HEK293 (cell line): ENCODE results near the gene ETV6.

Experiments
- CTCF ChIA-PET: fragments of 350-600 bp; formaldehyde crosslinking; extraction: SDS; loops from one replicate; lab custom pipeline; 2021; ENCODE audit warnings: antibody characterized with exemption; lab: Yijun Ruan, JAX
- POLR2A ChIA-PET: fragments of 300-600 bp; formaldehyde crosslinking; extraction: SDS; loops from one replicate; lab custom pipeline; 2020; ENCODE audit warnings: antibody characterized with exemption, inconsistent platforms; lab: Yijun Ruan, JAX
- H3K27ac ChIP-seq: fragments of 200-500 bp; sonication (Bioruptor generic); 2 replicates; pipeline ENCODE4 v1.5.1; 2014; ENCODE audit warnings: low read depth, low read length, control low read depth, inconsistent platforms; ENCODE audit errors: extremely low read depth
- H3K36me3 ChIP-seq, 2 experiments: fragments of 200-500 bp in 1 of 2; sonication (Bioruptor generic) in 1 of 2; 1 replicate in 1 of 2; 2 replicates in 1 of 2; pipeline ENCODE4 v1.5.1; 2014 to 2017; ENCODE audit warnings: inconsistent platforms in 2 of 2, low read length in 2 of 2; ENCODE audit not compliant: control insufficient read depth in 2 of 2, insufficient read depth in 1 of 2
- H3K4me1 ChIP-seq: fragments of 200-500 bp; sonication (Bioruptor generic); 2 replicates; pipeline ENCODE4 v1.5.1; 2014; ENCODE audit warnings: mild to moderate bottlenecking, low read length, inconsistent platforms; ENCODE audit not compliant: control insufficient read depth, insufficient read depth
- H3K4me3 ChIP-seq: 2 replicates; pipeline ENCODE4 v1.5.1; 2011; ENCODE audit warnings: low read depth, mild to moderate bottlenecking, control low read depth, low read length, moderate library complexity
- H3K9me3 ChIP-seq: fragments of 200-500 bp; sonication (Bioruptor generic); 2 replicates; pipeline ENCODE4 v1.5.1; 2014; ENCODE audit warnings: low read depth, low read length, inconsistent platforms; ENCODE audit not compliant: control insufficient read depth, insufficient read depth
- EGR2 ChIP-seq: fragments of 450-650 bp; formaldehyde crosslinking; IDR thresholded peaks from 2 replicates; pipeline ENCODE4 v1.5.1; 2016; ENCODE audit warnings: low read depth, missing biosample characterization, missing genetic modification characterization
- HOXA7 ChIP-seq: sonication (generic); formaldehyde crosslinking; IDR thresholded peaks from 2 replicates; pipeline ENCODE4 v1.8.1; 2022; ENCODE audit warnings: missing genetic modification reagents, borderline replicate concordance
- OVOL3 ChIP-seq: fragments of 450-650 bp; formaldehyde crosslinking; IDR thresholded peaks from 2 replicates; pipeline ENCODE4 v1.5.1; 2016; ENCODE audit warnings: missing biosample characterization, missing genetic modification characterization
- RBAK ChIP-seq: fragments of 450-650 bp; formaldehyde crosslinking; IDR thresholded peaks from 2 replicates; pipeline ENCODE4 v1.5.1; 2016; ENCODE audit warnings: missing biosample characterization, missing genetic modification characterization
- REPIN1 ChIP-seq: fragments of 450-650 bp; formaldehyde crosslinking; IDR thresholded peaks from 2 replicates; pipeline ENCODE4 v1.5.1; 2017; ENCODE audit warnings: missing biosample characterization, missing genetic modification characterization, low read depth
- SCRT2 ChIP-seq: fragments of 450-650 bp; formaldehyde crosslinking; IDR thresholded peaks from 2 replicates; pipeline ENCODE4 v1.5.1; 2016; ENCODE audit warnings: missing biosample characterization, missing genetic modification characterization
- TCF7L2 ChIP-seq: IDR thresholded peaks from 2 replicates; pipeline ENCODE4 v1.6.1; 2011; ENCODE audit warnings: low read depth, mild to moderate bottlenecking, inconsistent platforms, low read length, moderate library complexity, borderline replicate concordance
- ZNF184 ChIP-seq: fragments of 450-650 bp; IDR thresholded peaks from 2 replicates; pipeline ENCODE4 v1.5.1; 2018; ENCODE audit warnings: missing biosample characterization, mild to moderate bottlenecking, missing genetic modification characterization
- ZNF26 ChIP-seq: fragments of 450-650 bp; formaldehyde crosslinking; IDR thresholded peaks from 2 replicates; pipeline ENCODE4 v1.5.1; 2016; ENCODE audit warnings: missing biosample characterization, missing genetic modification characterization
- ZNF48 ChIP-seq: fragments of 450-650 bp; formaldehyde crosslinking; IDR thresholded peaks from 2 replicates; pipeline ENCODE4 v1.5.1; 2016; ENCODE audit warnings: missing biosample characterization, missing genetic modification characterization
- ZNF571 ChIP-seq: fragments of 450-650 bp; formaldehyde crosslinking; IDR thresholded peaks from 2 replicates; pipeline ENCODE4 v1.5.0; 2017; ENCODE audit warnings: missing biosample characterization, missing genetic modification characterization
- ZNF626 ChIP-seq: fragments of 450-650 bp; sonication (Bioruptor Pico); formaldehyde crosslinking; IDR thresholded peaks from 2 replicates; pipeline ENCODE4 v1.5.1; 2018; ENCODE audit warnings: missing biosample characterization, missing genetic modification characterization, inconsistent platforms
- ZNF677 ChIP-seq: fragments of 450-650 bp; IDR thresholded peaks from 2 replicates; pipeline ENCODE4 v1.5.0; 2018; ENCODE audit warnings: missing biosample characterization, mild to moderate bottlenecking, missing genetic modification characterization, moderate library complexity
- ZNF76 ChIP-seq: fragments of 450-650 bp; formaldehyde crosslinking; IDR thresholded peaks from 2 replicates; pipeline ENCODE4; 2016; ENCODE audit warnings: low read depth, missing biosample characterization, missing genetic modification characterization, borderline replicate concordance
- ZNF843 ChIP-seq: fragments of 450-650 bp; formaldehyde crosslinking; IDR thresholded peaks from 2 replicates; pipeline ENCODE4 v1.5.1; 2016; ENCODE audit warnings: missing biosample characterization, missing genetic modification characterization
- ZXDB ChIP-seq: fragments of 450-650 bp; formaldehyde crosslinking; IDR thresholded peaks from 2 replicates; pipeline ENCODE4 v1.5.1; 2016; ENCODE audit warnings: missing biosample characterization, missing genetic modification characterization
- TF ChIP-seq, protein P1 (sequence below): fragments of 450-650 bp; formaldehyde crosslinking; IDR thresholded peaks from 2 replicates; pipeline ENCODE4 v1.5.1; 2016; ENCODE audit warnings: missing biosample characterization, missing genetic modification characterization
- TF ChIP-seq, protein P2 (sequence below): fragments of 450-650 bp; formaldehyde crosslinking; IDR thresholded peaks from 2 replicates; pipeline ENCODE4 v1.5.0; 2017; ENCODE audit warnings: missing biosample characterization, missing genetic modification characterization, borderline replicate concordance
- TF ChIP-seq, protein P3 (sequence below): fragments of 450-650 bp; formaldehyde crosslinking; IDR thresholded peaks from 2 replicates; pipeline ENCODE4 v1.5.1; 2016; ENCODE audit warnings: missing biosample characterization, missing genetic modification characterization

Gene ETV6

DNA sequence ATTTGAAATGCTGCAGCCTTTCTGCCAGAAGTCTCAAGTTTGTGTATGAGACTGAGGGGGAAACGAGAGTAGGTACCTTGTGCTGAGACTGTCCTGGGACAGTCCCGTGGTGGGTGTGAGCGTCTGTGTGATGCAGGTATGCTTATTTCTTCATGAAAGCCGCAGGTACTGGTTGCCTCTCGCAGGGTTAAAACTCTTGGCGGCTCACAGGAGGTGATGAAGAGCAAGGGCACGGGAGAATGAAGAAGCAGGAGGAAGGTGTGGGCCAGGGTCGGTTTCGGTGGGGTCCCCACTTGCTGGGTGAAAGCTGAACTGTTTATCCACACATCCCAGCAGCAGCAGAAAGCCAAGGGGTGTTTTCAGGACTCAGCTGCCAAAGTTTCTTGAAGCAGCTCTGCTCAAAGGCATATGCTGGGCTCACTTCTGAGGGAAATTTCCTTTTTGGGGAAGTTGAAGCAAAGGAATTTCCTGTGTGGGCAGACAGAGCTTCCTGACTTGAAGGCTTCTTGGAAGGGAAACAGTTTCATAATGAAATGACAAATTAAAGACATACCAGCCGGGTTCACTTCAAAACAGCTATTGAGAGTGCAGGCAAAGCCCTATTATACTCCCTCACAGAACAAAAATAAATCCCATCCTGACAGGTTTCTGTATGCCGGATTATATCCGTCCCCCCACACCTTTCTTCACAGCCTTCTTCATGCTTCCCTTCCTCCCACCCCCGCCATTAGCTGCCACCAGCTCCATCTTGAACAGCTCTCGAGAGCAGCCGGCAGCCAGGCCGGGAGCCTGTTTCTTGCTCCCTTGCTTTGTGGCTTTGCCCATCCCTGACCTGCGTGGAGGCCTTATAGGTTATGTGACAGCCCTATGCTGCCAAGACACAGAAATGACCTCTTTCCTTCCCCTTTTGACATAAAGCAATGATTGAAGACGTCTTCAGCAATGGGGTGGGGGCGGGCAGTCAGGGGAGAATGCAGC lies 116.6 kb downstream of the ETV6 start:
- ChIA-PET POLR2A (interaction anchor here (0.7 kb wide), 1 partner anchor 1116 kb away, joined by 3 read pairs; no protein-coding TSS in a partner anchor), CTCF (interaction anchor here (1.0 kb wide), 1 partner anchor 18 kb away, joined by 4 read pairs; no protein-coding TSS in a partner anchor)
- Histone ChIP-seq H3K4me3 (no peak overlapping the region), H3K27ac (no peak overlapping the region), H3K4me1 (no peaks in the 10 kb centered on the region)
- TF ChIP-seq, protein P1, sequence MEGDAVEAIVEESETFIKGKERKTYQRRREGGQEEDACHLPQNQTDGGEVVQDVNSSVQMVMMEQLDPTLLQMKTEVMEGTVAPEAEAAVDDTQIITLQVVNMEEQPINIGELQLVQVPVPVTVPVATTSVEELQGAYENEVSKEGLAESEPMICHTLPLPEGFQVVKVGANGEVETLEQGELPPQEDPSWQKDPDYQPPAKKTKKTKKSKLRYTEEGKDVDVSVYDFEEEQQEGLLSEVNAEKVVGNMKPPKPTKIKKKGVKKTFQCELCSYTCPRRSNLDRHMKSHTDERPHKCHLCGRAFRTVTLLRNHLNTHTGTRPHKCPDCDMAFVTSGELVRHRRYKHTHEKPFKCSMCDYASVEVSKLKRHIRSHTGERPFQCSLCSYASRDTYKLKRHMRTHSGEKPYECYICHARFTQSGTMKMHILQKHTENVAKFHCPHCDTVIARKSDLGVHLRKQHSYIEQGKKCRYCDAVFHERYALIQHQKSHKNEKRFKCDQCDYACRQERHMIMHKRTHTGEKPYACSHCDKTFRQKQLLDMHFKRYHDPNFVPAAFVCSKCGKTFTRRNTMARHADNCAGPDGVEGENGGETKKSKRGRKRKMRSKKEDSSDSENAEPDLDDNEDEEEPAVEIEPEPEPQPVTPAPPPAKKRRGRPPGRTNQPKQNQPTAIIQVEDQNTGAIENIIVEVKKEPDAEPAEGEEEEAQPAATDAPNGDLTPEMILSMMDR (tag by site-specific recombination) = no peak
- no peak for TF ChIP-seq HOXA7 (CRISPR knock-in tag)
- no peak for TF ChIP-seq ZNF76 (tag by site-specific recombination)
- no peak for TF ChIP-seq OVOL3 (tag by site-specific recombination)
- no peak for TF ChIP-seq ZNF571 (tag by site-specific recombination)
- TF ChIP-seq ZNF626 = no peak
- TF ChIP-seq ZNF843 (tag by site-specific recombination) = no peak
- TF ChIP-seq ZNF26 (tag by site-specific recombination) = no peak
- TF ChIP-seq, all 188 proteins: peak for 0
- H3K36me3 ChIP-seq = no peaks in the 10 kb centered on the region
- H3K9me3 ChIP-seq = no peaks in the 10 kb centered on the region

DNA sequence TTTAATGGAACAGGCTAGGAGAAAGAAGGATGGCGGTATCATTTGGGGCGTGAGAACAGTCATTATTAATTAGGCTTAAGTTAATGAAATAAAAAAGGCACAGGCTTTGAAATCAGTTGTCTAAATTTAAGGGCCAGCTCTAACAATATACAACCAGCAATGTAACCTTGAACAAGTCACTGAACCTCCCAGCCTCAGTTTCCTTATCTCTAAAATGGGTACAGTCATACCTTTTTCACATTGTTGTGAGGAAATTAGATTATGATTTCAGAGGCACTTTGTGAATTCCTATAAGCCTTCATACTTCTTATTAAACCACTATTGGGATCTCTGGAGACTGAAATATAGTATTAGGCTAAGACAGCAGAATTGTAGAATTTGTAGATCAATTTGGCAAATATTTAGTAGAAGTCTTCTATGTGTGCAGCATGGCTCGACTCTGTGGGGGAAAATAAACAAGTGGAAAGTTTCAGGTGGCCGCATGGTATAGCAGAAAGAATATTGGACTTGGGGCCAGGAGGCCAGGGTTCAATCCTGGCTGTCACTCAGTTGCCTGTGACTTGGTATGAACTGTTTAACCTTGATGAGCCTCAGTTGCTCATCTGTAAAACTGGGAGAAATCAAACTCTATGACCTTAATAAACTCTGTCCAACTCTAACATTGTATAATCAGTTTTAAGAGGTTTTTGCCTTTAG lies 117.7 kb downstream of the ETV6 start:
- TF ChIP-seq ZNF48 (tag by site-specific recombination) (no peak), REPIN1 (tag by site-specific recombination) (no peak), RBAK (tag by site-specific recombination) (no peak), ZNF677 (tag by site-specific recombination) (no peak), ZNF184 (tag by site-specific recombination) (no peak), SCRT2 (tag by site-specific recombination) (no peak), TCF7L2 (no peak), ZXDB (tag by site-specific recombination) (no peak), EGR2 (no peak)
- TF ChIP-seq, protein P2, sequence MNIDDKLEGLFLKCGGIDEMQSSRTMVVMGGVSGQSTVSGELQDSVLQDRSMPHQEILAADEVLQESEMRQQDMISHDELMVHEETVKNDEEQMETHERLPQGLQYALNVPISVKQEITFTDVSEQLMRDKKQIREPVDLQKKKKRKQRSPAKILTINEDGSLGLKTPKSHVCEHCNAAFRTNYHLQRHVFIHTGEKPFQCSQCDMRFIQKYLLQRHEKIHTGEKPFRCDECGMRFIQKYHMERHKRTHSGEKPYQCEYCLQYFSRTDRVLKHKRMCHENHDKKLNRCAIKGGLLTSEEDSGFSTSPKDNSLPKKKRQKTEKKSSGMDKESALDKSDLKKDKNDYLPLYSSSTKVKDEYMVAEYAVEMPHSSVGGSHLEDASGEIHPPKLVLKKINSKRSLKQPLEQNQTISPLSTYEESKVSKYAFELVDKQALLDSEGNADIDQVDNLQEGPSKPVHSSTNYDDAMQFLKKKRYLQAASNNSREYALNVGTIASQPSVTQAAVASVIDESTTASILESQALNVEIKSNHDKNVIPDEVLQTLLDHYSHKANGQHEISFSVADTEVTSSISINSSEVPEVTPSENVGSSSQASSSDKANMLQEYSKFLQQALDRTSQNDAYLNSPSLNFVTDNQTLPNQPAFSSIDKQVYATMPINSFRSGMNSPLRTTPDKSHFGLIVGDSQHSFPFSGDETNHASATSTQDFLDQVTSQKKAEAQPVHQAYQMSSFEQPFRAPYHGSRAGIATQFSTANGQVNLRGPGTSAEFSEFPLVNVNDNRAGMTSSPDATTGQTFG = no peak
- TF ChIP-seq, protein P3, sequence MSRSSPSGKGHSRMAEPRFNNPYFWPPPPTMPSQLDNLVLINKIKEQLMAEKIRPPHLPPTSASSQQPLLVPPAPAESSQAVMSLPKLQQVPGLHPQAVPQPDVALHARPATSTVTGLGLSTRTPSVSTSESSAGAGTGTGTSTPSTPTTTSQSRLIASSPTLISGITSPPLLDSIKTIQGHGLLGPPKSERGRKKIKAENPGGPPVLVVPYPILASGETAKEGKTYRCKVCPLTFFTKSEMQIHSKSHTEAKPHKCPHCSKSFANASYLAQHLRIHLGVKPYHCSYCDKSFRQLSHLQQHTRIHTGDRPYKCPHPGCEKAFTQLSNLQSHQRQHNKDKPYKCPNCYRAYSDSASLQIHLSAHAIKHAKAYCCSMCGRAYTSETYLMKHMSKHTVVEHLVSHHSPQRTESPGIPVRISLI (tag by site-specific recombination) = no peak
- no peak overlapping the region for H3K27ac ChIP-seq
- ChIA-PET POLR2A (no interaction called here), CTCF (no interaction called here)
- no peaks in the 10 kb centered on the region for H3K36me3 ChIP-seq
- no peaks in the 10 kb centered on the region for H3K9me3 ChIP-seq
- H3K4me3 ChIP-seq = no peak overlapping the region
- H3K4me1 ChIP-seq = no peaks in the 10 kb centered on the region
